Measurements from ENCODE around the gene DOCK2.
"Not testable (repeated sequence)": the region's sequence is repeated elsewhere in the genome, so short reads cannot be mapped to it uniquely, and the experiment has no call there.

DOCK2 gene

GRCh38 chr5:169913479-169913878 lies 276.4 kb downstream of the DOCK2 start:
- DNase-seq, result no peak

- peak; percentile 44 for DNase-seq
Observed at GRCh38 chr5:169914766-169915165, 277.7 kb downstream of the DOCK2 start.

GRCh38 chr5:169917500-169917899 lies 280.4 kb downstream of the DOCK2 start:
- peak; percentile 25 for DNase-seq

GRCh38 chr5:169918228-169918627 lies 281.2 kb downstream of the DOCK2 start:
- DNase-seq, result no peak

- DNase-seq, result no peak
Observed at GRCh38 chr5:169920474-169920873, 283.4 kb downstream of the DOCK2 start.

- no peak for DNase-seq
Observed at GRCh38 chr5:169921384-169921783, 284.3 kb downstream of the DOCK2 start.

GRCh38 chr5:169921949-169922348 lies 284.9 kb downstream of the DOCK2 start:
- DNase-seq, result no peak

- no peak for DNase-seq
Observed at GRCh38 chr5:169922474-169922873, 285.4 kb downstream of the DOCK2 start.

GRCh38 chr5:169923988-169924387 lies 286.9 kb downstream of the DOCK2 start:
- DNase-seq, result no peak

- no peak for DNase-seq
Observed at GRCh38 chr5:169933127-169933526, 296.1 kb downstream of the DOCK2 start.

GRCh38 chr5:169933616-169934015 lies 296.5 kb downstream of the DOCK2 start:
- DNase-seq, result no peak

- DNase-seq, result no peak
Observed at GRCh38 chr5:169934990-169935389, 297.9 kb downstream of the DOCK2 start.

- no peak for DNase-seq
Observed at GRCh38 chr5:169935762-169936161, 298.7 kb downstream of the DOCK2 start.

GRCh38 chr5:169938439-169938838 lies 301.4 kb downstream of the DOCK2 start:
- DNase-seq, result no peak

GRCh38 chr5:169939731-169940130 lies 302.7 kb downstream of the DOCK2 start:
- DNase-seq, result no peak

GRCh38 chr5:169941542-169941941 lies 304.5 kb downstream of the DOCK2 start:
- no peak for DNase-seq

- DNase-seq, result no peak
Observed at GRCh38 chr5:169942181-169942580, 305.1 kb downstream of the DOCK2 start.

GRCh38 chr5:169943026-169943425 lies 306.0 kb downstream of the DOCK2 start:
- DNase-seq, result no peak

GRCh38 chr5:169944115-169944514 lies 307.0 kb downstream of the DOCK2 start:
- no peak for DNase-seq

- DNase-seq, result no peak
Observed at GRCh38 chr5:169944922-169945680, 308.0 kb downstream of the DOCK2 start.

- peak; percentile 49 for DNase-seq
Observed at GRCh38 chr5:169945831-169946261, 308.8 kb downstream of the DOCK2 start.

- DNase-seq, result no peak
Observed at GRCh38 chr5:169946743-169947295, 309.7 kb downstream of the DOCK2 start.

- no peak for DNase-seq
Observed at GRCh38 chr5:169950333-169950732, 313.3 kb downstream of the DOCK2 start.

- not testable (repeated sequence) for DNase-seq
Observed at GRCh38 chr5:169953196-169953595, 316.1 kb downstream of the DOCK2 start.

- no peak for DNase-seq
Observed at GRCh38 chr5:169954786-169955185, 317.7 kb downstream of the DOCK2 start.

Measured in eye (tissue), 1 donor.